WTC11 (cell line): ENCODE measurements around the gene SPNS2.

Source experiments
- ETV6 ChIP-seq: sonication (generic); formaldehyde crosslinking; IDR thresholded peaks from 2 replicates; pipeline ENCODE4 v1.8.1; 2022; ENCODE audit warnings: mild to moderate bottlenecking, missing genetic modification reagents
- MYBL2 ChIP-seq: sonication (generic); formaldehyde crosslinking; IDR thresholded peaks from 2 replicates; pipeline ENCODE4 v1.8.1; 2023; ENCODE audit warnings: mild to moderate bottlenecking, moderate library complexity, missing genetic modification reagents
- NFYB ChIP-seq: sonication (generic); formaldehyde crosslinking; conservative IDR thresholded peaks from 2 replicates; pipeline ENCODE4 v1.8.0; 2022; ENCODE audit warnings: low read depth, missing genetic modification reagents
- RELA ChIP-seq: sonication (generic); formaldehyde crosslinking; IDR thresholded peaks from 2 replicates; pipeline ENCODE4 v1.8.1; 2022; ENCODE audit warnings: missing genetic modification reagents, mild to moderate bottlenecking, borderline replicate concordance
- SMAD3 ChIP-seq: sonication (generic); formaldehyde crosslinking; IDR thresholded peaks from 2 replicates; pipeline ENCODE4 v1.8.0; 2022; ENCODE audit warnings: missing genetic modification reagents, mild to moderate bottlenecking, borderline replicate concordance
- SP1 ChIP-seq: sonication (generic); formaldehyde crosslinking; conservative IDR thresholded peaks from 2 replicates; pipeline ENCODE4 v1.8.1; 2022; ENCODE audit warnings: missing genetic modification reagents
- ZNF416 ChIP-seq: fragments of 250-450 bp; sonication (Bioruptor Pico); IDR thresholded peaks from 2 replicates; pipeline ENCODE4 v1.9.0; 2021; ENCODE audit warnings: mild to moderate bottlenecking, inconsistent platforms
- TF ChIP-seq, protein P1 (sequence below): fragments of 200-600 bp; IDR thresholded peaks from 2 replicates; pipeline ENCODE4 v1.8.0; 2022; ENCODE audit warnings: antibody characterized with exemption
- TF ChIP-seq, protein P2 (sequence below): sonication (generic); formaldehyde crosslinking; IDR thresholded peaks from 2 replicates; pipeline ENCODE4 v1.8.1; 2022; ENCODE audit warnings: missing genetic modification reagents, borderline replicate concordance
- TF ChIP-seq, protein P3 (sequence below): fragments of 250-450 bp; sonication (Bioruptor Pico); IDR thresholded peaks from 2 replicates; pipeline ENCODE4 v1.9.0; 2021; ENCODE audit warnings: moderate library complexity, mild to moderate bottlenecking, inconsistent platforms, borderline replicate concordance
- TF ChIP-seq, protein P4 (sequence below): sonication (generic); formaldehyde crosslinking; conservative IDR thresholded peaks from 2 replicates; pipeline ENCODE4 v1.8.1; 2022; ENCODE audit warnings: mild to moderate bottlenecking, missing genetic modification reagents
- TF ChIP-seq, protein P5 (sequence below): sonication (generic); formaldehyde crosslinking; IDR thresholded peaks from 2 replicates; pipeline ENCODE4 v1.8.0; 2022; ENCODE audit warnings: mild to moderate bottlenecking, missing genetic modification reagents
- TF ChIP-seq, protein P6 (sequence below): sonication (generic); formaldehyde crosslinking; IDR thresholded peaks from 2 replicates; pipeline ENCODE4 v1.8.1; 2023; ENCODE audit warnings: mild to moderate bottlenecking, moderate library complexity, missing genetic modification reagents
- TF ChIP-seq, protein P7 (sequence below): sonication (generic); formaldehyde crosslinking; IDR thresholded peaks from 2 replicates; pipeline ENCODE4 v1.8.0; 2022; ENCODE audit warnings: mild to moderate bottlenecking, missing genetic modification reagents

DNA sequence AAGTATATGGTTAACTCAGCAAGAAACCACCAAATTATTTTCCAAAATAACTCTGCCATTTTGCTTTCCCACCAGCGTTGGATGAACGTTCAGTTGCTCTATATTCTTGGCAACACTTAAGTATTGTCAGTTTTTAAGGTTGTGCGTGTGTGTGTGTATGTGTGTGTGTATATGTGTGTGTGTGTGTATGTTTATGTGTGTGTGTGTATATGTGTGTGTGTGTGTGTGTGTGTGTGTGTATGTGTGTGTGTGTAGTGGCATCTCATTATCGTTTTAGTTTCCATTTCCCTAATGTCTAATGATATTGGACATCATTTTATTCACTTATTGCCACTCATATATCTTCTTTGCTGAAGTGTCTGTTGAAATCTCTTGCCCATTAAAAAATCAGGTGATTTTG lies 74.4 kb downstream of the SPNS2 start:
- TF ChIP-seq, protein P1, sequence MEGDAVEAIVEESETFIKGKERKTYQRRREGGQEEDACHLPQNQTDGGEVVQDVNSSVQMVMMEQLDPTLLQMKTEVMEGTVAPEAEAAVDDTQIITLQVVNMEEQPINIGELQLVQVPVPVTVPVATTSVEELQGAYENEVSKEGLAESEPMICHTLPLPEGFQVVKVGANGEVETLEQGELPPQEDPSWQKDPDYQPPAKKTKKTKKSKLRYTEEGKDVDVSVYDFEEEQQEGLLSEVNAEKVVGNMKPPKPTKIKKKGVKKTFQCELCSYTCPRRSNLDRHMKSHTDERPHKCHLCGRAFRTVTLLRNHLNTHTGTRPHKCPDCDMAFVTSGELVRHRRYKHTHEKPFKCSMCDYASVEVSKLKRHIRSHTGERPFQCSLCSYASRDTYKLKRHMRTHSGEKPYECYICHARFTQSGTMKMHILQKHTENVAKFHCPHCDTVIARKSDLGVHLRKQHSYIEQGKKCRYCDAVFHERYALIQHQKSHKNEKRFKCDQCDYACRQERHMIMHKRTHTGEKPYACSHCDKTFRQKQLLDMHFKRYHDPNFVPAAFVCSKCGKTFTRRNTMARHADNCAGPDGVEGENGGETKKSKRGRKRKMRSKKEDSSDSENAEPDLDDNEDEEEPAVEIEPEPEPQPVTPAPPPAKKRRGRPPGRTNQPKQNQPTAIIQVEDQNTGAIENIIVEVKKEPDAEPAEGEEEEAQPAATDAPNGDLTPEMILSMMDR: no peak
- TF ChIP-seq SP1 (CRISPR knock-in tag) (no peak), ETV6 (no peak), SMAD3 (no peak), RELA (CRISPR knock-in tag) (no peak), ZNF416 (CRISPR knock-in tag) (no peak), MYBL2 (no peak), NFYB (CRISPR knock-in tag) (no peak)
- TF ChIP-seq, protein P2, sequence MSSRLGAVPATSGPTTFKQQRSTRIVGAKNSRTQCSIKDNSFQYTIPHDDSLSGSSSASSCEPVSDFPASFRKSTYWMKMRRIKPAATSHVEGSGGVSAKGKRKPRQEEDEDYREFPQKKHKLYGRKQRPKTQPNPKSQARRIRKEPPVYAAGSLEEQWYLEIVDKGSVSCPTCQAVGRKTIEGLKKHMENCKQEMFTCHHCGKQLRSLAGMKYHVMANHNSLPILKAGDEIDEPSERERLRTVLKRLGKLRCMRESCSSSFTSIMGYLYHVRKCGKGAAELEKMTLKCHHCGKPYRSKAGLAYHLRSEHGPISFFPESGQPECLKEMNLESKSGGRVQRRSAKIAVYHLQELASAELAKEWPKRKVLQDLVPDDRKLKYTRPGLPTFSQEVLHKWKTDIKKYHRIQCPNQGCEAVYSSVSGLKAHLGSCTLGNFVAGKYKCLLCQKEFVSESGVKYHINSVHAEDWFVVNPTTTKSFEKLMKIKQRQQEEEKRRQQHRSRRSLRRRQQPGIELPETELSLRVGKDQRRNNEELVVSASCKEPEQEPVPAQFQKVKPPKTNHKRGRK: no peak
- TF ChIP-seq, protein P3, sequence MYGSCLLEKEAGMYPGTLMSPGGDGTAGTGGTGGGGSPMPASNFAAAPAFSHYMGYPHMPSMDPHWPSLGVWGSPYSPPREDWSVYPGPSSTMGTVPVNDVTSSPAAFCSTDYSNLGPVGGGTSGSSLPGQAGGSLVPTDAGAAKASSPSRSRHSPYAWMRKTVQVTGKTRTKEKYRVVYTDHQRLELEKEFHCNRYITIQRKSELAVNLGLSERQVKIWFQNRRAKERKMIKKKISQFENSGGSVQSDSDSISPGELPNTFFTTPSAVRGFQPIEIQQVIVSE: no peak
- TF ChIP-seq, protein P4, sequence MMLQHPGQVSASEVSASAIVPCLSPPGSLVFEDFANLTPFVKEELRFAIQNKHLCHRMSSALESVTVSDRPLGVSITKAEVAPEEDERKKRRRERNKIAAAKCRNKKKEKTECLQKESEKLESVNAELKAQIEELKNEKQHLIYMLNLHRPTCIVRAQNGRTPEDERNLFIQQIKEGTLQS: no peak
- TF ChIP-seq, protein P5, sequence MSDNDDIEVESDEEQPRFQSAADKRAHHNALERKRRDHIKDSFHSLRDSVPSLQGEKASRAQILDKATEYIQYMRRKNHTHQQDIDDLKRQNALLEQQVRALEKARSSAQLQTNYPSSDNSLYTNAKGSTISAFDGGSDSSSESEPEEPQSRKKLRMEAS (CRISPR knock-in tag): no peak
- TF ChIP-seq, protein P6, sequence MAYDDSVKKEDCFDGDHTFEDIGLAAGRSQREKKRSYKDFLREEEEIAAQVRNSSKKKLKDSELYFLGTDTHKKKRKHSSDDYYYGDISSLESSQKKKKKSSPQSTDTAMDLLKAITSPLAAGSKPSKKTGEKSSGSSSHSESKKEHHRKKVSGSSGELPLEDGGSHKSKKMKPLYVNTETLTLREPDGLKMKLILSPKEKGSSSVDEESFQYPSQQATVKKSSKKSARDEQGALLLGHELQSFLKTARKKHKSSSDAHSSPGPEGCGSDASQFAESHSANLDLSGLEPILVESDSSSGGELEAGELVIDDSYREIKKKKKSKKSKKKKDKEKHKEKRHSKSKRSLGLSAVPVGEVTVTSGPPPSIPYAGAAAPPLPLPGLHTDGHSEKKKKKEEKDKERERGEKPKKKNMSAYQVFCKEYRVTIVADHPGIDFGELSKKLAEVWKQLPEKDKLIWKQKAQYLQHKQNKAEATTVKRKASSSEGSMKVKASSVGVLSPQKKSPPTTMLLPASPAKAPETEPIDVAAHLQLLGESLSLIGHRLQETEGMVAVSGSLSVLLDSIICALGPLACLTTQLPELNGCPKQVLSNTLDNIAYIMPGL: no peak
- TF ChIP-seq, protein P7, sequence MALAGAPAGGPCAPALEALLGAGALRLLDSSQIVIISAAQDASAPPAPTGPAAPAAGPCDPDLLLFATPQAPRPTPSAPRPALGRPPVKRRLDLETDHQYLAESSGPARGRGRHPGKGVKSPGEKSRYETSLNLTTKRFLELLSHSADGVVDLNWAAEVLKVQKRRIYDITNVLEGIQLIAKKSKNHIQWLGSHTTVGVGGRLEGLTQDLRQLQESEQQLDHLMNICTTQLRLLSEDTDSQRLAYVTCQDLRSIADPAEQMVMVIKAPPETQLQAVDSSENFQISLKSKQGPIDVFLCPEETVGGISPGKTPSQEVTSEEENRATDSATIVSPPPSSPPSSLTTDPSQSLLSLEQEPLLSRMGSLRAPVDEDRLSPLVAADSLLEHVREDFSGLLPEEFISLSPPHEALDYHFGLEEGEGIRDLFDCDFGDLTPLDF (CRISPR knock-in tag): no peak
